Liver (tissue), 9 donors: ENCODE measurements around the gene PCMT1. TPM values are rescaled to one million over a fixed set of nuclear protein-coding genes. Genes with fewer than 3 reads are reported as not detected.
"Not testable (repeated sequence)": the region's sequence is repeated elsewhere in the genome, so short reads cannot be mapped to it uniquely, and the experiment has no call there.

Experiments
- DNase-seq: peaks from one replicate; pipeline ENCODE4 v3.0.0-alpha.2; 2017; ENCODE audit warnings: low spot score
- H3K27ac ChIP-seq, 2 donors: one replicate each; pipeline ENCODE4 v1.7.0; 2013; ENCODE audit warnings: inconsistent platforms in 2 of 2, low read length in 2 of 2, control low read depth in 1 of 2, low read depth in 1 of 2, mild to moderate bottlenecking in 1 of 2
- H3K27me3 ChIP-seq, 4 donors: one replicate each; pipeline versions ENCODE4 v1.6.1 to v1.7.0; 2013; ENCODE audit warnings: low read length in 3 of 4, inconsistent platforms in 1 of 4, mild to moderate bottlenecking in 1 of 4, moderate library complexity in 1 of 4; ENCODE audit not compliant: control insufficient read depth in 4 of 4, insufficient read depth in 4 of 4
- H3K36me3 ChIP-seq, 4 donors: one replicate each; pipeline versions ENCODE4 v1.6.1 to v1.7.0; 2013; ENCODE audit warnings: low read length in 3 of 4, mild to moderate bottlenecking in 3 of 4, low read depth in 1 of 4, moderate library complexity in 1 of 4; ENCODE audit not compliant: control insufficient read depth in 4 of 4, insufficient read depth in 3 of 4
- H3K4me1 ChIP-seq, 4 donors: one replicate each; pipeline versions ENCODE4 v1.6.1 to v1.7.0; 2013; ENCODE audit warnings: low read length in 3 of 4, mild to moderate bottlenecking in 3 of 4, moderate library complexity in 1 of 4; ENCODE audit not compliant: control insufficient read depth in 4 of 4, insufficient read depth in 4 of 4
- H3K4me3 ChIP-seq, 3 donors: one replicate each; pipeline versions ENCODE4 v1.6.1 to v1.7.0; 2013; ENCODE audit warnings: low read length in 3 of 3, control low read depth in 1 of 3, low read depth in 1 of 3, mild to moderate bottlenecking in 1 of 3
- H3K9ac ChIP-seq, 2 donors: one replicate each; pipeline ENCODE4 v1.7.0; 2013; ENCODE audit warnings: low read length in 2 of 2, mild to moderate bottlenecking in 2 of 2, moderate library complexity in 2 of 2, control low read depth in 1 of 2, low read depth in 1 of 2
- H3K9me3 ChIP-seq, 4 donors: one replicate each; pipeline versions ENCODE4 v1.6.1 to v1.7.0; 2013; ENCODE audit warnings: low read length in 3 of 4; ENCODE audit not compliant: control insufficient read depth in 4 of 4
- ATF3 ChIP-seq: IDR thresholded peaks from 2 replicates; pipeline ENCODE4 v1.6.1; 2016; ENCODE audit warnings: antibody characterized with exemption
- EGR1 ChIP-seq, 2 donors: IDR thresholded peaks; 2 replicates each; pipeline ENCODE4 v1.6.1; 2016 to 2018; ENCODE audit warnings: antibody characterized with exemption in 2 of 2, low read depth in 2 of 2
- FOXA1 ChIP-seq: IDR thresholded peaks from 2 replicates; pipeline ENCODE4 v1.6.1; 2016; ENCODE audit warnings: antibody characterized with exemption
- FOXA2 ChIP-seq: IDR thresholded peaks from 2 replicates; pipeline ENCODE4 v1.6.1; 2016; ENCODE audit warnings: antibody characterized with exemption
- HNF4A ChIP-seq, 2 donors: conservative IDR thresholded peaks; 2 replicates each; pipeline ENCODE4 v1.6.1; 2016; ENCODE audit warnings: antibody characterized with exemption in 2 of 2, mild to moderate bottlenecking in 2 of 2
- HNF4G ChIP-seq: IDR thresholded peaks from 2 replicates; pipeline ENCODE4 v1.6.1; 2016; ENCODE audit warnings: antibody characterized with exemption
- JUND ChIP-seq, 2 donors: IDR thresholded peaks; 2 replicates each; pipeline ENCODE4 v1.6.1; 2016; ENCODE audit warnings: antibody characterized with exemption in 2 of 2
- NR2F2 ChIP-seq: IDR thresholded peaks from 2 replicates; pipeline ENCODE4 v1.6.1; 2016; ENCODE audit warnings: antibody characterized with exemption
- REST ChIP-seq: IDR thresholded peaks from 2 replicates; pipeline ENCODE4 v1.6.1; 2016; ENCODE audit warnings: antibody characterized with exemption, mild to moderate bottlenecking
- RXRA ChIP-seq, 2 donors: IDR thresholded peaks; 2 replicates each; pipeline ENCODE4 v1.6.1; 2017 to 2018; ENCODE audit warnings: antibody characterized with exemption in 2 of 2, mild to moderate bottlenecking in 1 of 2
- SP1 ChIP-seq: IDR thresholded peaks from 2 replicates; pipeline ENCODE4 v1.6.1; 2018; ENCODE audit warnings: antibody characterized with exemption, mild to moderate bottlenecking
- TAF1 ChIP-seq: conservative IDR thresholded peaks from 2 replicates; pipeline ENCODE4 v1.6.1; 2016; ENCODE audit warnings: antibody characterized with exemption, mild to moderate bottlenecking
- YY1 ChIP-seq: IDR thresholded peaks from 2 replicates; pipeline ENCODE4 v1.6.1; 2016; ENCODE audit warnings: antibody characterized with exemption, mild to moderate bottlenecking
- ZBTB33 ChIP-seq: IDR thresholded peaks from 2 replicates; pipeline ENCODE4 v1.6.1; 2016; ENCODE audit warnings: antibody characterized with exemption
- WGBS: extraction: QIAGEN DNeasy Blood & Tissue Kit; methylation state at CpG from one replicate; pipeline ENCODE4 v1.1.7; 2013; 5-methylcytosine and 5-hydroxymethylcytosine counted together
- polyA plus RNA-seq, 2 donors: library from polyadenylated mRNA; stranded (reverse) in 1 of 2; unstranded in 1 of 2; fragments of 200-250 nt in 1 of 2; fragments of >200 nt in 1 of 2; fragmentation: Nextera tagmentation in 1 of 2; extraction: Ambion mirVana in 1 of 2; gene quantifications; one replicate each; pipeline versions ENCODE4 v1.2.1 to v1.2.3, GENCODE V29; 2013 to 2015
- total RNA-seq, 2 donors: library from RNA; depleted of rRNA; stranded (reverse); fragments of >200 nt; gene quantifications; one replicate each; pipeline ENCODE4 v1.2.3, GENCODE V29; 2014
- donor health status: healthy.
- donor health status: healthy.
- donor health status: healthy.
- donor health status: healthy.
- donor health status: healthy.

Gene PCMT1
- total and polyA plus RNA-seq, 4 donors: 56.8 to 78.8 (median 75.0) TPM

DNA sequence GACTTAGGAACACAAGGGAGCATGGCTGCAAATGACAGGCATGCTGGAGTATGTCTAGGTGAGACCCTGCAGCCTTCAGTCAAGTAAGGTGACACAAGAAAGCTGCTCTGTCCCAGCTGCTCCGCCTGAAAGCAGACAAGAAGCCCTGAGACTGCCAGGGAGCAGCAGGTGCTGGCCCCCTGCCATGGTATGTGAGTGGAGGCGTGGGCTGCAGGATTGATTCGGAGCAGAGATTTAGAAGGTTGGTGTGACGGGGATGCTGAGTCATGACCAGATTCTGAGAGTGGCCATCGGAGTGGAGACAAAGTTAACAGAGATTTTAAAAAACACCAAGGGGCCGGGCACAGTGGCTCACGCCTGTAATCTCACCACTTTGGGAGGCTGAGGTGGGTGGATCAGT lies 96.8 kb downstream of the PCMT1 start:
- Histone ChIP-seq H3K9ac (no peak overlapping the region), H3K36me3 (peaks cover 0 to 5% (median 2%) of the 10 kb centered on the region in 4 donors), H3K27me3 (no peaks in the 10 kb centered on the region), H3K27ac (no peak overlapping the region), H3K4me1 (no peaks in the 10 kb centered on the region), H3K4me3 (no peak overlapping the region), H3K9me3 (no peaks in the 10 kb centered on the region)
- TF ChIP-seq REST (no peak), ATF3 (no peak), NR2F2 (no peak), TAF1 (no peak), YY1 (no peak), FOXA2 (no peak), EGR1 (IDR thresholded peaks at IDR 0.05; ENCODE audit: low read depth in 2 of 2) (no peak), HNF4G (no peak), ZBTB33 (no peak), RXRA (IDR thresholded peaks at IDR 0.05) (no peak)
- 89% methylated on average over 7 of the region's 7 CpGs for WGBS
- DNase-seq: no peak

- Histone ChIP-seq H3K4me1 (no peaks in the 10 kb centered on the region), H3K27ac (no peak overlapping the region), H3K27me3 (no peaks in the 10 kb centered on the region), H3K9ac (no peak overlapping the region), H3K9me3 (no peaks in the 10 kb centered on the region), H3K36me3 (peaks cover 0 to 3% (median 2%) of the 10 kb centered on the region in 4 donors), H3K4me3 (no peak overlapping the region)
- 89% methylated on average over 4 of the region's 4 CpGs for WGBS
- no peak for DNase-seq
- TF ChIP-seq HNF4A (conservative IDR thresholded peaks at IDR 0.05) (no peak), ATF3 (no peak), RXRA (IDR thresholded peaks at IDR 0.05) (no peak), FOXA1 (no peak), SP1 (no peak), JUND (IDR thresholded peaks at IDR 0.05) (no peak), YY1 (no peak)
These were observed 98.4 kb downstream of the PCMT1 start for GRCh38 chr6:149847939-149848267.

- not testable (repeated sequence) for H3K27me3 ChIP-seq, H3K4me1 ChIP-seq, H3K9me3 ChIP-seq, H3K27ac ChIP-seq, DNase-seq, H3K4me3 ChIP-seq, H3K9ac ChIP-seq, H3K36me3 ChIP-seq
- 73% methylated on average over 4 of the region's 4 CpGs for WGBS
These were observed 98.8 kb downstream of the PCMT1 start for GRCh38 chr6:149848343-149848742.
